GM18873 (cell line): ENCODE measurements around the gene CCDC148.

ENCODE experiments used
- ATAC-seq: cut with Tn5 transposase; IDR thresholded peaks from one replicate; pipeline ENCODE4 v1.9.1; 2021; ENCODE audit warnings: mild to moderate bottlenecking, moderate library complexity, moderate number of reproducible peaks; ENCODE audit not compliant: unreplicated experiment, low FRiP score

CCDC148 gene

GRCh38 chr2:158456309-158457066 lies at the start of gene CCDC148, which contains the start of gene PKP4:
Gene CCDC148 (minus strand): TSS chr2:158456753. CDS start chr2:158456439, 314 bp downstream.
Gene PKP4 (plus strand): TSS chr2:158456952. CDS start chr2:158533185, 76,233 bp downstream.
- ATAC-seq = peak; percentile 95

GRCh38 chr2:158505448-158505934 lies 48.9 kb upstream of the CCDC148 start:
- no peak for ATAC-seq

- ATAC-seq = no peak
These were observed 47.5 kb upstream of the CCDC148 start for GRCh38 chr2:158504088-158504487.

GRCh38 chr2:158502974-158503373 lies 46.4 kb upstream of the CCDC148 start:
- no peak for ATAC-seq

- no peak for ATAC-seq
These were observed 44.7 kb upstream of the CCDC148 start for GRCh38 chr2:158501301-158501700.

- no peak for ATAC-seq
These were observed 43.8 kb upstream of the CCDC148 start for GRCh38 chr2:158500333-158500732.

GRCh38 chr2:158499383-158499782 lies 42.8 kb upstream of the CCDC148 start:
- ATAC-seq = no peak

- no peak for ATAC-seq
These were observed 42.2 kb upstream of the CCDC148 start for GRCh38 chr2:158498749-158499136.

GRCh38 chr2:158498043-158498748 lies 41.6 kb upstream of the CCDC148 start:
- ATAC-seq = no peak

GRCh38 chr2:158497486-158497885 lies 40.9 kb upstream of the CCDC148 start:
- no peak for ATAC-seq

- ATAC-seq = no peak
These were observed 40.4 kb upstream of the CCDC148 start for GRCh38 chr2:158496986-158497385.

- ATAC-seq = no peak
These were observed 38.6 kb upstream of the CCDC148 start for GRCh38 chr2:158495175-158495574.

- ATAC-seq = no peak
These were observed 36.9 kb upstream of the CCDC148 start for GRCh38 chr2:158493458-158493857.

- no peak for ATAC-seq
These were observed 34.5 kb upstream of the CCDC148 start for GRCh38 chr2:158491072-158491471.

- no peak for ATAC-seq
These were observed 33.0 kb upstream of the CCDC148 start for GRCh38 chr2:158489366-158490112.

- ATAC-seq = no peak
These were observed 32.1 kb upstream of the CCDC148 start for GRCh38 chr2:158488442-158489216.

GRCh38 chr2:158487419-158487818 lies 30.9 kb upstream of the CCDC148 start:
- ATAC-seq = no peak

- no peak for ATAC-seq
These were observed 30.4 kb upstream of the CCDC148 start for GRCh38 chr2:158486970-158487325.

- ATAC-seq = no peak
These were observed 29.8 kb upstream of the CCDC148 start for GRCh38 chr2:158486150-158486969.
